LHCN-M2 (cell line): ENCODE results near the gene EEF1AKMT2. TPM values are rescaled to one million over a fixed set of nuclear protein-coding genes. Genes with fewer than 3 reads are reported as not detected.
"Not testable (repeated sequence)": the region's sequence is repeated elsewhere in the genome, so short reads cannot be mapped to it uniquely, and the experiment has no call there.

Experiments used
- DNase-seq: peaks from one replicate; pipeline ENCODE4 v3.0.0-alpha.2; 2012; ENCODE audit warnings: low read depth
- polyA plus RNA-seq: library from polyadenylated mRNA; unstranded; fragments of >200 nt; gene quantifications from one replicate; pipeline ENCODE4 v1.2.1, GENCODE V29; 2012; ENCODE audit warnings: missing spikeins
- total RNA-seq: library from RNA; depleted of rRNA; stranded (reverse); fragments of >200 nt; gene quantifications from 2 replicates; pipeline ENCODE4 v1.2.3, GENCODE V29; 2014; rRNA removed

Gene EEF1AKMT2
- 27.6 and 37.1 TPM in 2 replicates for total RNA-seq
- 10.0 TPM for polyA plus RNA-seq

GRCh38 chr10:124791547-124792348 lies at the start of gene EEF1AKMT2:
Gene EEF1AKMT2 (minus strand): TSS chr10:124791887. CDS start chr10:124791833, 54 bp downstream.
- peak; percentile 81 for DNase-seq

- no peak for DNase-seq
Measured at GRCh38 chr10:124837687-124838086, 46.0 kb upstream of the EEF1AKMT2 start.

GRCh38 chr10:124831116-124831515 lies 39.4 kb upstream of the EEF1AKMT2 start:
- no peak for DNase-seq

GRCh38 chr10:124830445-124830844 lies 38.8 kb upstream of the EEF1AKMT2 start:
- no peak for DNase-seq

DNA sequence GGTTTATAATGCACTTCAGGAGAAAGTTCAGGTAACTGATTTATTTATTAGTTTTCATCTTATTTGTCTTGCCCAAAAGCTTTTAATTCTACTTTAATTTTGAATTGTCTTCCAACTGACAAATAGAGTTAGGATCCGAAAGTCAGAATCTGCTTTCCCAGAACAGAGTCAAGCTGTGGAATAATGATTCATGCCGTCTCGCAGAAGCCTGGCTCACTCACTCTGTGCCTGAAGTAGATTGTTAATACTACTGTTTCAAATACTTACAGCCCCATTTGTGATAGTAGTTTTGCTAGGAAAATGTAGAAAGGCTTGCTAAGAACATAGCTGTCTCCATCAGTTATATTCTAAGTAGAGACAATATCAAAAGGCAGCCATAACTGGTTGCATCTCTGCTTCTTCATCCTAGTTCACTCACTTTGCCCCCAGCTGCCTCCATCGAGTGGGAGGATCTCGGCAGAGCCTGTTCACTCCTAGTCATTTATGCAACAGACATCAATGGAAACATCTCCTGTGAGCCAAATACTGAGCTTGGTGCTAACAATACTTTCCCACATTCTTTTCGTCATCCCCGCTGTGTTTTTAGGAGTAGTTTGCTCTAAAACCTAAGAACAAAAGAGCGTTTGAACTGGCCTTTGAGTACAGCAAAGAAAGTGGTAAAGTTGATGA lies 37.9 kb upstream of the EEF1AKMT2 start:
- DNase-seq = no peak

DNA sequence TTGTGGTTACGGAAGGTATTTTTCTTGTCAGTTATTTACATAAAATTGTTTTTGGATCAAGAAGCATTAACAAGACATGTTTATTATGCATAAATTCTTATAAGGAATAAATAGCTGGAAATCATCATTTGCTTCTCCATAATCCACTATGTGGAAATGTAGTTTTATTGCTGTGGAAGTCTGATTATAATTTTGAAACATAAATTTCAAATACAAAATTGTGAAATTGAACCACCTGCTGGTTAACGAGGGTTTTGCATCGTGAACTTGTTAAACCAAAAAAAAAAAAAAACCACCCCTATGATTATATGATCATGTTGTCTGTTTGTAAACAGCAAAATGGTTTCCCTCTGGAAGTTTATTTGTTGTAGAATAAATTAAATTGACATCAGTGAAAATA lies 35.8 kb upstream of the EEF1AKMT2 start:
- DNase-seq = peak; percentile 4

DNA sequence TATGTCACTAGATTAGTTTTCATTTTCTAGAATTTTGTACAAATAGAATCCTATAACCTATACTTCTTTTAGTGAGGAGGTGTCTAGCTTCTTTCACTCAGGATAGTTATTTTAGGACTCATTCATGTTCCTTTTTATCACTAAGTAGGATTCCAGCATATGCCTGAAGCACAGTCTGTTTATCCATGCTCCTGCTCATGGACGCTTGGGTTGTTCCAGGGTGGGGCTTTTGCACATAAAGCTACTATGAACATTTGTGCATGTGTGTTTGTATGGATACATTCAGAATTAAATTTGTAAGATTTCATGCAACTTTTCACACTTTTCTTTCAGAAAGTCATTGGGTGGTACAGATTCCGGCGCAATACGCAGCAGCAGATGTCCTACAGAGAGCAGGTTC lies 34.6 kb upstream of the EEF1AKMT2 start:
- no peak for DNase-seq

- DNase-seq = no peak
Measured at GRCh38 chr10:124825702-124826101, 34.0 kb upstream of the EEF1AKMT2 start.

GRCh38 chr10:124824932-124825331 lies 33.2 kb upstream of the EEF1AKMT2 start:
- not testable (repeated sequence) for DNase-seq

DNA sequence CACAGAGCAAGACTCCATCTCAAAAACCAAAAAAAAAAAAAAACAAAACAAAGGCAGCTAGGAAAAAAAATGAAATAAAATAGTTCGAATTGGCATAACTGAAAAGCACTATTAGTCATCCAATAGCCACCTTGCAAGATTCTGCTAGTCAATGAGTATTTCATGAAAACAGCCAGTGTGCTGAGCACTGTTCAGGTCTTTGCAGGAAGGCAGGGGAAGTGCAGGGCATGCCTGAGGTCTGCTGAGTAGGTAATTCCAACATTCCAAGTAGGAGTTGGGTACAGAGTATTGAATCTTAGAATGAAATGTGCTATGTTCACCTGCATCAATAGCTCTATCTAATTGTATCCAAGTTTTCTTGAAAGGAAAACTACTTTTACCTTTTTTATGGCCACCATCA lies 32.8 kb upstream of the EEF1AKMT2 start:
- DNase-seq = no peak

- DNase-seq = no peak
Measured at GRCh38 chr10:124821520-124821919, 29.8 kb upstream of the EEF1AKMT2 start.

DNA sequence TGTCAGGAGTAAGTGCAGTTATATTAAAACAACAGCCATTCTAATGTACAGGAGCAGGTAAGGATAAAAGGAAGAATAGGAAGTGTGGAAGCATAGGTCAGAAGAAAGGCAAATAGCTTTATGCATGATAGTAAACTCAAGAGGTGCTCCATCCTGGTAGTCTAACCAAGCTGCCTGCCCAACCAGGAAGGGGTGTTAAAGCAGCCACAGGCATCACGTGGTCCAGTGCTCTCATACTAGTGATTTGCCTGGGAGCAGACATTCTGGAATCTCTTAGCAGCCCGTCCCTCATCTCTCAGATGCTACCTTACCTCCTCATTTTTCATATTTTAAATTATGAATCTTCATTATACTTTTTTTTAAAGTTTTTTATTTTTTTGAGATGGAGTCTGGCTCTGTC lies 28.4 kb upstream of the EEF1AKMT2 start:
- no peak for DNase-seq

DNA sequence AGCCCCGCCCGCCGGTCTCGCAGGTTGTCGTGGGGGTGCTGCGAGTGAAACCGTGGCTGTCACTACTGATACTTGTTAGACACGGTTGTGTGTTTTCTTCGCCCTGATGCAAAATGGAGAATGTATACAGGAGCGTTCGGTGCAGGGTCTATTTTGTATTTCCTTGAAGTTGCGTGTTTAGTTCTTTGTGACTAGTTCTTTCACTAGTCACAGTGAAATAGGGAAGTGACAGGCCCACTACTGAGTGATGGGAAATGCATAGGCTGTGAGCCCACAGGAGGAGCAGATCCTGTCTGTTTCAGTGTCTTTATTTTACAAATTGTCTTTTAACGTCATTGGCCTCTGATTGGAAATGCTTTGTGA lies 10.6 kb upstream of the EEF1AKMT2 start:
- DNase-seq = no peak

GRCh38 chr10:124799211-124799610 lies 7.5 kb upstream of the EEF1AKMT2 start:
- DNase-seq = no peak

DNA sequence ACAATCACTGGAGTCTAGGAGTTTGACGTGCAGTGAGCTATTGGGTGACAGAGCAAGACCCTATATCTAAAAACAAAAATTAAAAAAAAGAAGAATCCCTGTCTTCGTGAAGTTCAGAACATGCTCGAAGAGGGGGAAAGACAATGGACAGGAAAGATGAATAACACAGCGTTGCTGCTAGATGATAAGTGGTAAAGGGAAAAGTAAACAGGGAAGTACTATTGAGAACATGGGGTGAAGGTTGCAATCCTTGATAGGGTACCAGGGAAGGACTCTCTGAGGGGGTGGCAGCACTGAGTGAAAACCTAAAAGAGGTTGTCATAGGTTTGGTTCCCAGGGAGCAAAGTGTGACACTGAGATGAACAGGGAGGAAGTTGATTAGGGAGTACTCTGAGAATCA lies 7.1 kb upstream of the EEF1AKMT2 start:
- no peak for DNase-seq

DNA sequence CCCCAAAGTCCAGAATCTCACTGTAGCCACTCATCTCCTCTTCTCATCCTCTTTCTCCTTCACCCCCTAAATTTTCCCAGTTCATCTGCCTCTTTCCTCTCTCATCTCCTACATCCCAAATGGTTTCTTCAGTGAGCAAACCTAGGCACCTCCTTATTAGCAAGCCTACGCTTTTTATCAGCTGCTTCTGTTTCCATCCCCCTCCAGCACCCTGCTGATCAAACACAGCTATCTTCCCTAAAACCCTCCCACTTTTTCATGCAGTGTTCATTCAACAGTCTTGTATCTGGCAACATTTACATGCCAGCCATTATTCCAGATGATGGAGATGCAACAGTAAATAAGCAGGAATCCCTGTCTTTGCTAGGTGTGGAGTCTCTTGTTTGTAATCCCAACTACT lies 6.7 kb upstream of the EEF1AKMT2 start:
- DNase-seq = no peak

- no peak for DNase-seq
Measured at GRCh38 chr10:124792998-124793352, 1.3 kb upstream of the EEF1AKMT2 start.

DNA sequence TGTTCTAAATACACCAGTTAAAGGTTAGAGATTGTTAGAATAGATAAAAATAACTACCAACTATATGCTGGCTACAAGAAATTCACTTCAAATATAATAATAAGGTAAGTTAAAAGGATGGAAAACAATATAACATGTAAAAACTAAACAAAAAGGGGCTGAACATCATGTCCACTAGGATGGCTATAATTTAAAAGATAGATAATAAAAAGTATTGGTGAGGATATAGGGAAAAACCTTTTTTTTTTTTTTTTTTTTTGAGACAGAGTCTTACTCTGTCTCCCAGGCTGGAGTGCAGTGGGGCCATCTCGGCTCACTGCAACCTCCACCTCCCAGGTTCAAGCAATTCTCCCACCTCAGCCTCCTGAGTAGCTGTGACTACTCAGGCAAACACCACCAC lies 8.8 kb downstream of the EEF1AKMT2 start:
- DNase-seq = not testable (repeated sequence)

DNA sequence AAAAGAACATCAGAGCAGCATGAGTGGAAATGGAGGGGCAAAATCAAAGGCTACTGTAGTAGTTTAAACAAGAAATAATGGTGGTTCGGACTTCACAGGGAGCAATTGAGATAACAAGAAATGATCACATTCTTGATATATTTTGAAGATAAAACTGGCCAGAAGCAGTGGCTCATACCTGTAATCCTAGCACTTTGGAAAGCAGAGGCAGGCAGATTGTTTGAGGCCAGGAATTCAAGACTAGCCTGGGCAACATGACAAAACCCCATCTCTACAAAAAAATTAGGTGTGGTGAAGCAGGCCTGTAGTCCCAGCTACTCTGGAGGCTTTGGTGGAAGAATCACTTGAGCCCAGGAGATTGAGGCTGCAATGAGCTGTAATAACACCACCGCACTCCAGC lies 22.9 kb downstream of the EEF1AKMT2 start:
- no peak for DNase-seq

GRCh38 chr10:124765256-124765655 lies 26.4 kb downstream of the EEF1AKMT2 start:
- DNase-seq = no peak

- DNase-seq = no peak
Measured at GRCh38 chr10:124763267-124763666, 28.4 kb downstream of the EEF1AKMT2 start.

- DNase-seq = no peak
Measured at GRCh38 chr10:124762281-124762680, 29.4 kb downstream of the EEF1AKMT2 start.
